Liver (tissue), 9 donors: ENCODE data around the gene S100A16. TPM values are rescaled to one million over a fixed set of nuclear protein-coding genes. Genes with fewer than 3 reads are reported as not detected.

ENCODE experiments used
- DNase-seq: peaks from one replicate; pipeline ENCODE4 v3.0.0-alpha.2; 2017; ENCODE audit warnings: low spot score
- H3K27ac ChIP-seq, 2 donors: one replicate each; pipeline ENCODE4 v1.7.0; 2013; ENCODE audit warnings: inconsistent platforms in 2 of 2, low read length in 2 of 2, control low read depth in 1 of 2, low read depth in 1 of 2, mild to moderate bottlenecking in 1 of 2
- H3K27me3 ChIP-seq, 4 donors: one replicate each; pipeline versions ENCODE4 v1.6.1 to v1.7.0; 2013; ENCODE audit warnings: low read length in 3 of 4, inconsistent platforms in 1 of 4, mild to moderate bottlenecking in 1 of 4, moderate library complexity in 1 of 4; ENCODE audit not compliant: control insufficient read depth in 4 of 4, insufficient read depth in 4 of 4
- H3K36me3 ChIP-seq, 4 donors: one replicate each; pipeline versions ENCODE4 v1.6.1 to v1.7.0; 2013; ENCODE audit warnings: low read length in 3 of 4, mild to moderate bottlenecking in 3 of 4, low read depth in 1 of 4, moderate library complexity in 1 of 4; ENCODE audit not compliant: control insufficient read depth in 4 of 4, insufficient read depth in 3 of 4
- H3K4me1 ChIP-seq, 4 donors: one replicate each; pipeline versions ENCODE4 v1.6.1 to v1.7.0; 2013; ENCODE audit warnings: low read length in 3 of 4, mild to moderate bottlenecking in 3 of 4, moderate library complexity in 1 of 4; ENCODE audit not compliant: control insufficient read depth in 4 of 4, insufficient read depth in 4 of 4
- H3K4me3 ChIP-seq, 3 donors: one replicate each; pipeline versions ENCODE4 v1.6.1 to v1.7.0; 2013; ENCODE audit warnings: low read length in 3 of 3, control low read depth in 1 of 3, low read depth in 1 of 3, mild to moderate bottlenecking in 1 of 3
- H3K9ac ChIP-seq, 2 donors: one replicate each; pipeline ENCODE4 v1.7.0; 2013; ENCODE audit warnings: low read length in 2 of 2, mild to moderate bottlenecking in 2 of 2, moderate library complexity in 2 of 2, control low read depth in 1 of 2, low read depth in 1 of 2
- H3K9me3 ChIP-seq, 4 donors: one replicate each; pipeline versions ENCODE4 v1.6.1 to v1.7.0; 2013; ENCODE audit warnings: low read length in 3 of 4; ENCODE audit not compliant: control insufficient read depth in 4 of 4
- ATF3 ChIP-seq: IDR thresholded peaks from 2 replicates; pipeline ENCODE4 v1.6.1; 2016; ENCODE audit warnings: antibody characterized with exemption
- CTCF ChIP-seq: fragments of 150-350 bp; IDR thresholded peaks from 2 replicates; pipeline ENCODE4 v1.5.1; 2017; ENCODE audit warnings: improper control_type of control experiment, low read depth, low read length; ENCODE audit not compliant: missing input control
- EGR1 ChIP-seq, 2 donors: IDR thresholded peaks; 2 replicates each; pipeline ENCODE4 v1.6.1; 2016 to 2018; ENCODE audit warnings: antibody characterized with exemption in 2 of 2, low read depth in 2 of 2
- FOXA1 ChIP-seq: IDR thresholded peaks from 2 replicates; pipeline ENCODE4 v1.6.1; 2016; ENCODE audit warnings: antibody characterized with exemption
- FOXA2 ChIP-seq: IDR thresholded peaks from 2 replicates; pipeline ENCODE4 v1.6.1; 2016; ENCODE audit warnings: antibody characterized with exemption
- GABPA ChIP-seq, 2 donors: IDR thresholded peaks in 1 of 2; conservative IDR thresholded peaks in 1 of 2; 2 replicates each; pipeline ENCODE4 v1.6.1; 2016; ENCODE audit warnings: antibody characterized with exemption in 2 of 2, mild to moderate bottlenecking in 1 of 2, moderate library complexity in 1 of 2
- HNF4A ChIP-seq, 2 donors: conservative IDR thresholded peaks; 2 replicates each; pipeline ENCODE4 v1.6.1; 2016; ENCODE audit warnings: antibody characterized with exemption in 2 of 2, mild to moderate bottlenecking in 2 of 2
- HNF4G ChIP-seq: IDR thresholded peaks from 2 replicates; pipeline ENCODE4 v1.6.1; 2016; ENCODE audit warnings: antibody characterized with exemption
- JUND ChIP-seq, 2 donors: IDR thresholded peaks; 2 replicates each; pipeline ENCODE4 v1.6.1; 2016; ENCODE audit warnings: antibody characterized with exemption in 2 of 2
- MAX ChIP-seq: IDR thresholded peaks from 2 replicates; pipeline ENCODE4 v1.6.1; 2016; ENCODE audit warnings: antibody characterized with exemption
- NR2F2 ChIP-seq: IDR thresholded peaks from 2 replicates; pipeline ENCODE4 v1.6.1; 2016; ENCODE audit warnings: antibody characterized with exemption
- RAD21 ChIP-seq, 2 donors: IDR thresholded peaks; 2 replicates each; pipeline ENCODE4 v1.6.1; 2016; ENCODE audit warnings: antibody characterized with exemption in 2 of 2, mild to moderate bottlenecking in 2 of 2
- REST ChIP-seq: IDR thresholded peaks from 2 replicates; pipeline ENCODE4 v1.6.1; 2016; ENCODE audit warnings: antibody characterized with exemption, mild to moderate bottlenecking
- RXRA ChIP-seq, 2 donors: IDR thresholded peaks; 2 replicates each; pipeline ENCODE4 v1.6.1; 2017 to 2018; ENCODE audit warnings: antibody characterized with exemption in 2 of 2, mild to moderate bottlenecking in 1 of 2
- SP1 ChIP-seq: IDR thresholded peaks from 2 replicates; pipeline ENCODE4 v1.6.1; 2018; ENCODE audit warnings: antibody characterized with exemption, mild to moderate bottlenecking
- TAF1 ChIP-seq: conservative IDR thresholded peaks from 2 replicates; pipeline ENCODE4 v1.6.1; 2016; ENCODE audit warnings: antibody characterized with exemption, mild to moderate bottlenecking
- YY1 ChIP-seq: IDR thresholded peaks from 2 replicates; pipeline ENCODE4 v1.6.1; 2016; ENCODE audit warnings: antibody characterized with exemption, mild to moderate bottlenecking
- ZBTB33 ChIP-seq: IDR thresholded peaks from 2 replicates; pipeline ENCODE4 v1.6.1; 2016; ENCODE audit warnings: antibody characterized with exemption
- WGBS: extraction: QIAGEN DNeasy Blood & Tissue Kit; methylation state at CpG from one replicate; pipeline ENCODE4 v1.1.7; 2013; 5-methylcytosine and 5-hydroxymethylcytosine counted together
- polyA plus RNA-seq, 2 donors: library from polyadenylated mRNA; stranded (reverse) in 1 of 2; unstranded in 1 of 2; fragments of 200-250 nt in 1 of 2; fragments of >200 nt in 1 of 2; fragmentation: Nextera tagmentation in 1 of 2; extraction: Ambion mirVana in 1 of 2; gene quantifications; one replicate each; pipeline versions ENCODE4 v1.2.1 to v1.2.3, GENCODE V29; 2013 to 2015
- total RNA-seq, 2 donors: library from RNA; depleted of rRNA; stranded (reverse); fragments of >200 nt; gene quantifications; one replicate each; pipeline ENCODE4 v1.2.3, GENCODE V29; 2014
- donor health status: healthy.
- donor health status: healthy.
- donor health status: healthy.
- donor health status: healthy.
- donor health status: healthy.

Gene S100A16
- total and polyA plus RNA-seq, 4 donors, result 27.3 to 142 (median 81.8) TPM

GRCh38 chr1:153648000-153648643, 35.2 kb upstream of the S100A16 start:
- peaks cover 0 to 33% (median 21%) of the 10 kb centered on the region in 4 donors for H3K4me1 ChIP-seq
- no peak overlapping the region for H3K9ac ChIP-seq
- H3K9me3 ChIP-seq, result no peaks in the 10 kb centered on the region
- H3K27ac ChIP-seq, result no peak overlapping the region
- H3K27me3 ChIP-seq, result no peaks in the 10 kb centered on the region
- no peak overlapping the region for H3K4me3 ChIP-seq
- DNase-seq, result no peak
- H3K36me3 ChIP-seq, result peaks cover 8 to 20% (median 17%) of the 10 kb centered on the region in 4 donors
- TF ChIP-seq JUND (IDR thresholded peaks at IDR 0.05), result no peak
- no peak for TF ChIP-seq YY1
- WGBS, result 92% methylated on average over 10 of the region's 10 CpGs

GRCh38 chr1:153647346-153647714, 34.4 kb upstream of the S100A16 start:
- 61% methylated on average over 2 of the region's 2 CpGs for WGBS
- TF ChIP-seq TAF1 (no peak), YY1 (no peak), RXRA (IDR thresholded peaks at IDR 0.05) (no peak), NR2F2 (no peak), FOXA2 (no peak), REST (no peak), GABPA (IDR thresholded peaks at IDR 0.05 in 1 of 2, conservative IDR thresholded peaks at IDR 0.05 in 1 of 2) (no peak), CTCF (no peak), FOXA1 (no peak), HNF4A (conservative IDR thresholded peaks at IDR 0.05) (no peak), HNF4G (no peak), SP1 (no peak), JUND (IDR thresholded peaks at IDR 0.05) (no peak), RAD21 (IDR thresholded peaks at IDR 0.05) (no peak), MAX (no peak), ATF3 (no peak), ZBTB33 (no peak), EGR1 (IDR thresholded peaks at IDR 0.05; ENCODE audit: low read depth in 2 of 2) (no peak)
- no peak overlapping the region for H3K9ac ChIP-seq
- H3K4me1 ChIP-seq, result peaks cover 0 to 36% (median 23%) of the 10 kb centered on the region in 4 donors
- no peaks in the 10 kb centered on the region for H3K9me3 ChIP-seq
- no peak for DNase-seq
- peaks cover 8 to 27% (median 22%) of the 10 kb centered on the region in 4 donors for H3K36me3 ChIP-seq
- no peak overlapping the region for H3K27ac ChIP-seq
- no peak overlapping the region for H3K4me3 ChIP-seq
- H3K27me3 ChIP-seq, result no peaks in the 10 kb centered on the region
